Retinal pigment epithelial cell (primary cell): ENCODE results near the gene PCBD1.
"Not testable (repeated sequence)": the region's sequence is repeated elsewhere in the genome, so short reads cannot be mapped to it uniquely, and the experiment has no call there.

ENCODE experiments used
- DNase-seq: peaks from one replicate; pipeline ENCODE4 v3.0.0-alpha.2; 2010; ENCODE audit warnings: low read depth
- H3K4me3 ChIP-seq: 2 replicates; pipeline ENCODE4 v1.5.1; 2011; ENCODE audit warnings: mild to moderate bottlenecking, low read length, control low read depth, moderate library complexity
- TF ChIP-seq, protein P1 (sequence below): conservative IDR thresholded peaks from 2 replicates; pipeline ENCODE4 v1.5.1; 2011; ENCODE audit warnings: low read depth, low read length, control low read depth, inconsistent platforms

PCBD1 gene

DNA sequence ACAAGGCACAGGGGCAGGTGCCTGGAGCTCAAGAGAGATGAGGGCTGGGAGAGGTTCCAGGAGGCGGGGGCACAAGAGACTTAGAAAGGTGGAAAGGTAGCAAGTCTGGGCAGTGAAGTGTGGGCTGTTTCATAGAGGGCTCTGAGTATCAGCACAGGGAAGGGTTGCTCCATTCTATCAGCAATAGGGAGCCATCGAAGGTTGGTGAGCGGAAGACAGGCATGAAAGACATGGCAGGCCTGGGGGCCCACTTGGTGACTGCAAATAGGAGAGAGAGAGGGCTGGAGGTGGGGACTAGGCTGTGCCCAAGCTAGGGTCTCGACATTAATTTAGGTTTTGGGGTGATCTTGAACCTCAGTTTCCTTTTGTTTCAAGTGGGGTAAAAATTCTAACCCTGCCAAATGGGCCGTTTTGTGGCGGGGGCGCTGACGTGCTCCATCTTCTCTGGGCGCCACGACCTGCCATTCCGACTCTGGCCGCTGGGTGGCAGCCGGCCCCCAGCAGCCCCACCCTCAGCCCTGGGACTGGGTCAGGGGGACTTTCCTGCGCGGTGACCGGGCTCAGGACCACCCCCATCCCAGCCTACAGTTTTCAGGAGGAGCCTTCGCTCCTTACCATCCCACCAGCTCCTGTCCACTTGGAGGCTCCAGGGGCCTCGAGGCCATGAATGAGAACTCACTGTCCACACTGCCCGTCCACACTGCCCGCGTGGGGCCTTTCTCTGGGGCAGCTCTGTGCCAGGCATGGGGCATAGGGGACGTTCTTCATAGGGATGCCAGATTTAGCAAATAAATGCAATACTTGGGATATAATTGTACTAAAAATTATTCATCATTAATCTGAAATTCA, 37.2 kb upstream of the PCBD1 start:
- no peak for DNase-seq
- H3K4me3 ChIP-seq: no peak overlapping the region
- TF ChIP-seq, protein P1, sequence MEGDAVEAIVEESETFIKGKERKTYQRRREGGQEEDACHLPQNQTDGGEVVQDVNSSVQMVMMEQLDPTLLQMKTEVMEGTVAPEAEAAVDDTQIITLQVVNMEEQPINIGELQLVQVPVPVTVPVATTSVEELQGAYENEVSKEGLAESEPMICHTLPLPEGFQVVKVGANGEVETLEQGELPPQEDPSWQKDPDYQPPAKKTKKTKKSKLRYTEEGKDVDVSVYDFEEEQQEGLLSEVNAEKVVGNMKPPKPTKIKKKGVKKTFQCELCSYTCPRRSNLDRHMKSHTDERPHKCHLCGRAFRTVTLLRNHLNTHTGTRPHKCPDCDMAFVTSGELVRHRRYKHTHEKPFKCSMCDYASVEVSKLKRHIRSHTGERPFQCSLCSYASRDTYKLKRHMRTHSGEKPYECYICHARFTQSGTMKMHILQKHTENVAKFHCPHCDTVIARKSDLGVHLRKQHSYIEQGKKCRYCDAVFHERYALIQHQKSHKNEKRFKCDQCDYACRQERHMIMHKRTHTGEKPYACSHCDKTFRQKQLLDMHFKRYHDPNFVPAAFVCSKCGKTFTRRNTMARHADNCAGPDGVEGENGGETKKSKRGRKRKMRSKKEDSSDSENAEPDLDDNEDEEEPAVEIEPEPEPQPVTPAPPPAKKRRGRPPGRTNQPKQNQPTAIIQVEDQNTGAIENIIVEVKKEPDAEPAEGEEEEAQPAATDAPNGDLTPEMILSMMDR: peak; percentile 86

DNA sequence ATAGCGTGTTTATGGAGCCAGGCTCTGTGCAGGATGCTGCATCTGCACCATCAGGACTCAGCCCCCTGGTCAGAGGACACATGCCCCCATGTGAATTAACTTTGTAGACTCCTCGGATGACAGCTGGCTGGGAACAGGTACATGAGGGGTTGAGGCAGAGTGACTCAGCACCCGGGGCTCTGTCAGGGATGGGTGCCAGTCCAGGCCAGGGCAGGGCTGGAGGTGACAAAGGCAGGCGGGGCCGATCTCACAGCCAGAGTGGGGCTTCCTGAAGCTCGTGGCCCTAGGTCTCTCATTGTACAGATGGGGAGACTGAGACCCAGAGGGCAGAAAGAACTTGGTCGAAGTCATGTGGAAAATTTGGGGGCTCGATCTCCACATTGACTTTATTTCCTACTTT, 35.3 kb upstream of the PCBD1 start:
- H3K4me3 ChIP-seq: no peak overlapping the region
- TF ChIP-seq, protein P1: no peak
- DNase-seq: no peak

DNA sequence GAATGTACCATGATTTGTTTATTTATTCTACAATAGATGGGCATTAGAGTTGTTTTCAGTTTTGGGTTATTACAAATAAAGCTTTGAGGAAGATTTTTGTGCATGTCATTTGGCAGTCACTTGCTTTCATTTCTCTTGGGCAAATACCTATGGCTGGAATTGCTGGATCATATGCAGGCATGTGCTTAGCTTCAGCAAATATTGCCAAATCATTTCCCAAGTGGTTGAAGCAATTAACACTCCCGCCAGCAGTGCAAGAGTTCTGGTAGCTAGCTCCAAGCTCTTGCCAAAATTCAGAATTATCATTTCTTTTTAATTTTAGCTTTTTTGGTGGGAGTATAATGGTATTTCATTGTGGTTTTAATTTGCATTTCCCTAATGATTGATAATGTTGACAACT, 32.9 kb upstream of the PCBD1 start:
- no peak for DNase-seq
- TF ChIP-seq, protein P1: no peak
- no peak overlapping the region for H3K4me3 ChIP-seq

DNA sequence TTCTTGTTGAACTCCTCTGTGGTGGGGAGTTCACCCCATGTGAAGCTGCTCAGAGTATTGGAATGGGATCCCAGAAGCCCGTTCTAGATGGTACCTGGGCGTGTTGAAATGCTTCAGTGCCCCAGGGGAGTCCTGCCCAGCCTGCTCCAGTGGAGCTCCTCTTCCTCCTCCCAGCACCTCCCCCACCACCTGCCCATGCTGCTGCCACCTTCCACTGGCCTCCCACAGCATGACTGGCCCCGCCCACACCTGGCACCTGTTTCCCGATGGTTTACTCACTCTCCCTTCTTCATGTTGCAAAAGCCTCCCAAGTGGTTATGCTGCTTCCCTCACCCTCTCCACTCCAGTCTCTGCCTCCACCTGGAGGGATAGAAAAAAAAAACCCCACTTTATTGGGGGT, 32.2 kb upstream of the PCBD1 start:
- no peak overlapping the region for H3K4me3 ChIP-seq
- TF ChIP-seq, protein P1: no peak
- no peak for DNase-seq

DNA sequence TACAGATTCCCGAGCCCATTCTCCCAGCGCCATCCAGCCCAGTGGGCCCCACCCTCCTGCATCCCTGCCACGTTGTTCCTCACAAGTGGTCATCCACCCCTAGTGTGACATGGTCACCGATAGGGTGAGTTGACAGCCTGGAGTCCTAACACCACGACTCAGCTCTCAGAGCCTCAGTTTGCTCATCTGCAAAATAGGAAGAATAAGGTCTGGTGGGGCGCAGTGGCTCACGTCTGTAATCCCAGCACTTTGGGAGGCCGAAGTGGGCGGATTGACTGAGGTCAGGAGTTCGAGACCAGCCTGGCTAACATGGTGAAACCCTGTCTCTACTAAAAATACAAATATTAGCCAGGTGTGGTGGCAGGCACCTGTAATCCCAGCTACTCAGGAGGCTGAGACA, 31.5 kb upstream of the PCBD1 start:
- not testable (repeated sequence) for DNase-seq

DNA sequence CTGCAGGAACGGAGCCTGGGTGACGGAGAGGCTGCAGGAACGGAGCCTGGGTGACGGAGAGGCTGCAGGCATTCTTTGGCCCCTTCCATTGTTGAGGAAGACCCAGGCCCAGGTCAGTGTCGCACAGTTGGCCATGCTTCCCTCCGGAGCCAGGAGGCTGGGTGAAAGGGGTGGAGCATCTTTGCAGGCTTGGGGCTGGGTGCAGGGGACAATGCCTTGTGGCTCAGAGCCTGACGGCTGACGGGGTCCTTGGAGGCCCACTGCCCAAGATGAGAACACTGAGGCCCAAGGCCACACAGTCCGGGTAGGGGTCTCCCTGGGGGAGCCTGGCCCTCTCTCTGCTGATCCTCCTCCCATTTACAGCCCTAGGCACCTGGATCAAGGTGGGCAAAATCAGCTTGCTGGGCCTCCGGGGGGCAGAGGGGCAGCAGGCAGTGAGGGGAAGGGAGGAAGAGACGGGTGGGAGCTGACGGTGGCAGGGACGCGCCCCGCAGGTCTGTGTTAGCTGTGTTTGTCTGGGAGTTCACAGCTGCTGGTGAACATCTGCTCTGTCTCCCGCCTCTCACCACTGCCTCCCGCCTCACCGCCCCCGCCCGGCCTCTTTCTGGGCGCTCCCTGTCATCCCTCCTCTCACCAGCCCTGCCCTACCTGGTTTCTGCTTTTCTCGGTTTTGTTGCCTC, 30.6 kb upstream of the PCBD1 start:
- no peak overlapping the region for H3K4me3 ChIP-seq
- no peak for DNase-seq
- TF ChIP-seq, protein P1: no peak

More for the DNA sequence above, 31.5 kb upstream of the PCBD1 start:
- H3K4me3 ChIP-seq: not testable (repeated sequence)

DNA sequence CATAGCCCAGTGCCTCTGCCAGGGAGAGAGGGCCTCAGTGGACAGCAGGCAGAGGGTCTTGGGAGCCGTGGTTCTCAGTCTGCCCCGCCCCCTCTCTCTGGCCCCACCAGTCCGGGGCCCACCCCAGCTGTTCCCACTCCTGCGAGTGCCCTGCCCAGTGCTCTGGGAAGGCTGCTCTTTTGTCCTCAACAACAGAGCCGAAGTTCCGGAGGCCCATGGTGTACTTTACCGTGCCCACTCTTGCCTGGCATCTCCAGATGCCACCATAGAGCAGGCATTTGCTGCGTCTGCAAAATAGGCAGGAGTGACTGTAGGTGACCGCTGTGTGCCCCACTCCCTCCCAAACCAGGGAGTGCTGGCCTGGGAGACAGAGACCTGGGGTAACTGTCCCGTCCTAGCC, 29.3 kb upstream of the PCBD1 start:
- DNase-seq: no peak
- TF ChIP-seq, protein P1: no peak
- H3K4me3 ChIP-seq: no peak overlapping the region
